Measurements from ENCODE around the gene UMOD.

DNA sequence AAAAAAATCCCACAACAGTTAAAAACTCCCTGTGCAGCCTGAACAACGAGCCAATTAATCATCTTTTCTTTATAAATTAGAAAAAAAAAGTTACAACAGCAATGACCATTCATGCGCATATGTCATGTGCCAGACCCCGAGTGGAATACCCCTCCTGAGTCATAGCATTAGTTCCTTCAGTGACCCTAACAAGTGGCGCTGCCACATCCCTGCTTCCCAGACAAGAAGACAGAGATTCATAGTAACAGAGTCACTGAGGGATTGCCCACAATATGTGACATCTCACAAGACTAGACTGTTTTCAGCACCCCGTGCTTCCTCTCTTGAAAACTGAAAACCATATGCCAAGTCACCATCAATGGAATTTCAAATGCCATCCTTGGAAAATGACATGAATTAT lies 7.9 kb downstream of the UMOD start:
- TF ChIP-seq, protein P1, sequence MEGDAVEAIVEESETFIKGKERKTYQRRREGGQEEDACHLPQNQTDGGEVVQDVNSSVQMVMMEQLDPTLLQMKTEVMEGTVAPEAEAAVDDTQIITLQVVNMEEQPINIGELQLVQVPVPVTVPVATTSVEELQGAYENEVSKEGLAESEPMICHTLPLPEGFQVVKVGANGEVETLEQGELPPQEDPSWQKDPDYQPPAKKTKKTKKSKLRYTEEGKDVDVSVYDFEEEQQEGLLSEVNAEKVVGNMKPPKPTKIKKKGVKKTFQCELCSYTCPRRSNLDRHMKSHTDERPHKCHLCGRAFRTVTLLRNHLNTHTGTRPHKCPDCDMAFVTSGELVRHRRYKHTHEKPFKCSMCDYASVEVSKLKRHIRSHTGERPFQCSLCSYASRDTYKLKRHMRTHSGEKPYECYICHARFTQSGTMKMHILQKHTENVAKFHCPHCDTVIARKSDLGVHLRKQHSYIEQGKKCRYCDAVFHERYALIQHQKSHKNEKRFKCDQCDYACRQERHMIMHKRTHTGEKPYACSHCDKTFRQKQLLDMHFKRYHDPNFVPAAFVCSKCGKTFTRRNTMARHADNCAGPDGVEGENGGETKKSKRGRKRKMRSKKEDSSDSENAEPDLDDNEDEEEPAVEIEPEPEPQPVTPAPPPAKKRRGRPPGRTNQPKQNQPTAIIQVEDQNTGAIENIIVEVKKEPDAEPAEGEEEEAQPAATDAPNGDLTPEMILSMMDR (IDR thresholded peaks at IDR 0.05; ENCODE audit: insufficient read depth, low read length, poor library complexity, severe bottlenecking) = no peak
- no peak for TF ChIP-seq EZH2phosphoT487 (conservative IDR thresholded peaks at IDR 0.05; ENCODE audit: low read length)

Measured in SU-DHL-6 (cell line).